ENCODE data around the gene INAFM2.

Gene INAFM2

DNA sequence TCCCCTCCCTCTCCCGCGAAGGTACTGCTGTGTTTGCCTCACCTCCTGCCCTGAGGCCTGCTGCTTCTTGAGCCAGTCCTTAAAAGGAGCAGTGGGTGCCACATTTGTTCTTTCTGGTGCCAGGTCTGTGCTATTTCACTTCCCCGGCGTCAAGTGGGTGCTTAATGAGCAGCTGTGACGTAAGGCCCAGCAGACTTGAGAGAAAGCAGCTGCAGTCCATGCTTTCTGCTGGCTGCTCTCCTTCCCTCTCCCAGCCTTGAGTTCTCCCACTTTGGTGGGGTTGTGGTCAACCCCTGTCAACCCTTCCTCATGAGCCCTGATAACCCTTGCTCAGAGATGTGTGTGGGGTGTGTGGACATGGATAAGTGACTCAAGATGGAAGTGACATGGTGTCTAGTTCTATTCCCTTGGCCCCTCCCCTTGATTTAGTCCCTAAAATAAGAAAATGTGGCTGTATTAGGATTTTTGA is 6.9 kb downstream of the INAFM2 start:
- no peak for DNase-seq

- DNase-seq = no peak
Observed at GRCh38 chr15:40331026-40331425, 7.5 kb downstream of the INAFM2 start.

GRCh38 chr15:40331637-40332036 is 8.1 kb downstream of the INAFM2 start:
- no peak for DNase-seq

DNA sequence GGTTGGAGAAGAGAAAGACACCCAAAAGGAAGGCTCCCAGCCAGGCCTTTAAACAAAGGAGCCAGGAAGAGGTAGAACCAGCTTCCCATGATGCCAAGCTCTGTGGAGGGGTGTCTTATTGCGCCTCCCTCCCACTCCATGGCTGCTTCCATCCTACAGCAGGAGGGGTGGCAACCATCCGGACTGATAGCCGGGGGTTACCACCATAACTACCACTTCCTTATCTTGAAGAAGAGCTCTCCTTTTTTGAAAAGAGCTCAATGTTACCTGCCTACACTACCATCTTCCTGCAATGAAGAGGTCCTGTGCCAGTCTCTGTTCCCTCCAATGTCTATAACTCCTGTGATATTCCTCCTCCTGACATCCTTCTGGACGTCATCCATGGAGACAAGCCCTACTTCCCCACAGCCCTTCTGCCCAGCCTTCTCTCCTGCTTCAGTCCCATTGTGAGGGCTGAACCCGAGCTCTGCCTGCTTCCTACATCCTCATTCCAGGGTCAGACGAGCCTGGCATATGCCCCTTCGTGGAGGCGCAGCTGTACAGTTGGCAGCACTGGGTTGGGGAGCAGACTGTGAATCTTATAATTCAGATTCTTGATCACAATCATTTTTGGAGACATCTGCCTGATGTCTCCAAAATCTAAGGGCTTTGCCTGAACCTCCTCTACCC is 8.8 kb downstream of the INAFM2 start:
- no peak for DNase-seq

DNA sequence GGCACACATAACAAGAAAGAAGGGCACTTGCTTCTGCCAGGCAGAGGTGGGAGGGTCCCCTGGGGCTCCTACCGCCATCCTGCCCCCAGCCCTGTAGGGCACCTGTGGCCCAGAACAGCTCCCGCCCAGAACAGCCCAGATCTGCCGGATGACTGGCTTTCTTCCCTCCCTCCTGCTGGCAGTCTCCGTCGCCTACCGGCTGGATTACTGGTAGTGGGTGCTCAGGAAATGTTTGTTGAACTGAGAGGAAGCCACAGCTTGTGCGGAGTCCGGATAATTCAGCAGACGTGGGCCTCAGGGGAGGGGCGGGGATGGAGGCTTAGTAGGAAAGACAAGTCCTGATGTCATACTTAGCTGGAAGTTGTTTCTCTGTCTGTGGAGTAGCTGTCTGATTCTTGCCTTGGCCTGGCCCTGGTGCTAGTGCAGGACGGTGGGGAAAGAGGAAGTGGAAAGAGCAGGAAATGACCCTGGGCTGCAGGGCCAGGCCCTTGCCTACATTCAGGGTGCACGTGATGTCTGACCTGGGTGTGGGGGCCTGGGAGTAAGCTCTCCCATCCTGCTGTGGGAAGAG is 10.5 kb downstream of the INAFM2 start:
- DNase-seq = no peak

GRCh38 chr15:40334541-40334940 is 11.0 kb downstream of the INAFM2 start:
- DNase-seq = no peak

GRCh38 chr15:40334941-40335795 is 11.7 kb downstream of the INAFM2 start:
- no peak for DNase-seq

GRCh38 chr15:40335938-40336743 is 12.6 kb downstream of the INAFM2 start:
- peak in 1 of 2 experiments; percentile 75 for DNase-seq

DNA sequence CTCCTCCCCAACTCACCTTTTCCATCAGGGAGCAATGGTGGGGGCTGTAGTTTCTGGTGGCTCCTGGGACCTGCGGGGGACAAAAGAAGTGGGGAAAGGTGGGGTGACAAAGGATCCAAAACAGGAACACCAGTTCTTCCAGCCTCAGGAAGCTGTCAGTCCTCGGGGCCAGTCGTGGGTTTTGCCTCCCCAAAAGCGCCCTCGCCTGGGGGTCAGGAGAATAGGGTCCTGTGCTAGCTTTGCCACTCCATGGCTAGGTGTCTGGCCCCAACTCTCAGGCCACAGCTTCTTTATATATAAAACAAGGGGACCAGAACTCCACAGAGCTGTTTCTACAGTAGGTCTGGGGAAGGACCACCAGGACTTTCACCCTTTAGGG is 13.2 kb downstream of the INAFM2 start:
- no peak for DNase-seq

DNA sequence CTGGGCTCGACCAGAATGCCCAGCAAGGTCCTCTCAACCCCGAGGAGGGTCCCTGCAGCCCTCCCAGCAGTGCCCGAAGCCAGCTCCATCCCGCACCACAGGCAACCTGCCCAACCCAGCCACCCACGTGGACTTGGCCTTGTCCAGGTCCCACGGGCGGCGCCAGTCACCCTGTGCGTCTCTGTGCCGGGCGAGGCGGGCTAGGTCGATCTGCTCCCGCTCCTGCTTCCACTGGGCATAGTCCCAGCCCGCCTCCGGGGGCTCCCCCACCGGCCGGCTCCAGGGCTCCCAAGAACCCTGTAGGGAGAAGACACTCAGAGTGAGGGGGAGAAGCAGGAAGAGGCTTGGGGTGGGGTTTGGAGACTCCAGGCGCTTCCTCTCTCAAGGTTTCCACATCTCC is 14.1 kb downstream of the INAFM2 start:
- DNase-seq = no peak

DNA sequence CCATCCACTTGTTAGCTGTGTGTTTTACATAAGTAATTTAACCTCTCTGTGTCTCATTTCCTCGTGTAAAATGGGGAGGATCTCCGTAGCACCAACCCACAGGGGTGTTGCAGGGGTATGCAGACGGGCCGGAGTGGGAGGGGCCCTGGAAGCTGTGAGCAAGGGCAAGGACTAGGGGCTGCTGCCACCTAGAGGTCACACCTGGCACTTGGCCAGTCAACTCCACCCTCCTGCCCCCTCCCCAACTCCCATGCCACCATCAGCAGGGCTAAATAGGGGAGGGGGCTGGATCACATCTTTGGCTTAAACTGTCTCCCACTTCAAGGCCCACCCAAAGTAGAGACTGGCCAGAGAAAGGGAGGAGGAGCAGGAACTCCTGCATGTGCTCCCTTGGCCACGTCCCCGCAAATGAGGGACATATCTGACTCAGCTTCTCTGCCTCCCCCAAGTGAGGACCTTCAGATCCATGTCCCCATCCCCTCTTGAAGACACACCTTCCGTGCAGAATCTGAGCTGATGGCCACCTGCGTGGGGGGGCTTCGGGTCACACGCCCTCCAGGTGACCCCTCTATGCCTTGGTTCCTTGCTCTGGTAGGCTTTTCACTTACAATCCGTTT is 14.7 kb downstream of the INAFM2 start:
- peak in 1 of 2 experiments; percentile 52 for DNase-seq

- no peak for DNase-seq
Observed at GRCh38 chr15:40338921-40339620, 15.6 kb downstream of the INAFM2 start.

DNA sequence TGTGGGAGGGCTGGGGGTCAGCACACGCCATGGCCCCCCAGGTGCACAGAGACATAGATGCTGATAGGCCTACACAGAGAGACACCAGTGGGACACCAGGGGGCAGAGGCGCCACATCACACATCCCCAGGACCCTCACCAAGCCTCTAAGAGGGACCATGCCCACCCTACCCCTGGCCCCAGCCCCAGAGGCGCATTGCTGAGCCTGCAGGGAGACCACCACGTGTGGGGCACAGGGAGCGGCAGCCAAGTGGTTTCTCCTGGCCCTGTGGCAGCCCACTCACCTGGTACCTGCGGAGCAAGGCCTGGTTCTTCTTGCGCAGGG is 16.1 kb downstream of the INAFM2 start:
- peak in 1 of 2 experiments; percentile 12 for DNase-seq

DNA sequence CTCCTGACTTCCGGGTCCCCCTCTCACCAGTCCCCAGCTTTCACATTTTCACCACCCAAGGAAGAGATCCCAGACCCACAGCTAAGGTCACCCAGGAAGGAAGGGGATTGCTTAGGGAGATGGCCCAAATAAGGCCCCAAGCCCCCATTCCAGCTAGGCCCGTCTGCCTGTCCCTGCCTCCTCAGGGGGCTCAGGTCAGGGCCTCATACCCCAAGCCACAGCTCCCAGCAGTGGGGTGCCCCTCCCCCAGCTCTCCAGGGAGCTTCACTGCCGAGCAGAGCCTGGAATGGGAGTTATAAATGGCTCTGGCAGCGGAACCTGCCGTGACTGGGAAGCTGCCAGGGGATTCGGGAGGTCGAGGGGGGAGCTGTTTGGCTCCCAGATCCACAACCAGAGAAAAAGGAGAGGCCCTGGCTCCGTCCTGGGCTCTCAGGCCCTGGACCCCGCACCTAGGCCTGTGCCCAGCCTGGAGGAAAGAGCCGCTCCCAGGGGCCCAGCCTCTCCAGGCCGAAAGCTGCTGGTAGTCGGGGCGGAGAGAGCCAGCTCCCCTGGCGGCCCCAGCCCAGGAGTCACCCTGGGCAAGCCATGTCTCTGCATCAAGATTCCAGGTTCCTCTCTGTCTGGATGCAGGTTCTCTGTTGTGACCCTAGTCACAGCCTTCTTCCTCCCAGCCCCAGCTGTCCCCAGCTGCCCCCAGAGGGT is 16.7 kb downstream of the INAFM2 start:
- peak in 1 of 2 experiments; percentile 66 for DNase-seq

DNA sequence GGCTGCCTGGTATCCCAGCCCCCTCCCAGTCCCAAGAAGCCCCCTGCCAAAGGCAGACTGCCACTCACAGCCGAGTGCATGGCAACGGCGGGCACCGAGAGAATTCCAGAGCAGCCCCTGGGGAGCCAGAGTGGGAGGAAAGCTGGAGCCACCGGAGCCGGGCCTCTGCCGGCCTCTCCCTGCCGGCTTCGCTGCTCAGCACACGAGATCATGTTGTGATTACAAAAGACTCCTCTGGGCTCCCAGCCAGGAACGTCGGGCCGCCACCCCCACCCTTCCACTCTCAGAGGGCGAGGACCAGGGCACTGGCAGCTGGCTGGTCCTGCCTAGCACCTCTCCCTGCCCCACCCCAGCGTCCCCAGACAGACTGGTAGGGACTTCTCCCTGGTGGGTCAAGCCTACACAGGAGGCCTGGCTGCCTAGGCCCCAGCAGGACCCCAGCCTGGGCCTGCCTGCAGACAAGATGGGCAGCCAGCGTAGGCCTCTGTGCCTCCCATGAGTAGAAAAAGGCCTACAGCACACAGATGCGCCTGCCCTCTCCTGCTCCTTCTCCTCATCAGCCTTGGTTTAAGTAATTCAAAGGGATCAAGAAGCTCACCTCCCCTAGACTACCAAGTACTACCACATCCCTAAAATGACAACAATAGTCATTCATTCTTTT is 17.4 kb downstream of the INAFM2 start, which contains the start of gene CCDC9B:
TSS of gene CCDC9B (minus strand) at position 200 of the 661 bp plus-strand sequence. CDS start at position 80, 120 bp downstream.
- peak; percentile 43 to 68 for DNase-seq

GRCh38 chr15:40342416-40343320 is 19.2 kb downstream of the INAFM2 start:
- no peak for DNase-seq

DNA sequence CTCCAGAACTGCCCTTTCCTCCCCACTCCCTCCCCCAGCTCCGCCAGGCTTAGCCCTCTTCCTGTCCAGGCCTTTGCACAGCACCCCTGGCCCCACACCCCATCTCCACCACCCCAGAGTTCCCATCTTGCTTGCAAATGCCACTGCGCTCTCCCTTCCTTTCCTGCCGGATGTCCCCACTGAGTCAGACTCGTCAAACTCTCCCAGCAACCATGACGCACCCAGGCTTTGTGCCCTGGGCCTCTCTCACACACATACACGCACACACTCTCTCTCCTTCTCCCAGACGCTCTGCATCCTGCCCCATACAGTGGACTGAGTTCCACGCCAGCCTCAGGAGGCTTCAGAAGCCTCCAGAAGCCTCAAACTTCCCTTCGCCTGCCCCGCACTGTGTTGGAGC is 20.0 kb downstream of the INAFM2 start:
- no peak for DNase-seq

GRCh38 chr15:40344217-40344616 is 20.7 kb downstream of the INAFM2 start:
- DNase-seq = no peak

GRCh38 chr15:40344631-40345120 is 21.2 kb downstream of the INAFM2 start:
- peak; percentile 26 to 63 for DNase-seq
